GM12878 (cell line): ENCODE data around the gene OR1N1. TPM values are rescaled to one million over a fixed set of nuclear protein-coding genes. Genes with fewer than 3 reads are reported as not detected.

Experiments used
- ATAC-seq: fragments of 200-7000 bp; cut with Tn5 transposase; 3 replicates; pipeline ENCODE4 v1.9.1; 2020; ENCODE audit warnings: mild to moderate bottlenecking, moderate library complexity
- BruUV-seq: library from RNA; stranded (reverse); fragments of 400-500 nt; replicated peaks from 2 replicates; lab custom pipeline; 2021; lab: Mats Ljungman, UMichigan
- CTCF ChIA-PET: fragments of 300-600 bp; sonication (Branson Sonifier 250); formaldehyde crosslinking; extraction: SDS; loops from one replicate; lab custom pipeline; 2021; ENCODE audit warnings: inconsistent platforms; lab: Yijun Ruan, JAX
- POLR2A ChIA-PET: fragments of 350-600 bp; formaldehyde crosslinking; extraction: SDS; loops from one replicate; lab custom pipeline; 2021; ENCODE audit warnings: inconsistent platforms; lab: Charles Lee
- RAD21 ChIA-PET: fragments of 300-600 bp; sonication (Branson Sonifier 250); formaldehyde crosslinking; loops from one replicate; lab custom pipeline; 2023; ENCODE audit warnings: antibody characterized with exemption; ENCODE audit not compliant: unreplicated experiment; lab: Charles Lee
- SMC1A ChIA-PET: fragments of 300-600 bp; sonication (Branson Sonifier 250); formaldehyde crosslinking; loops from one replicate; lab custom pipeline; 2023; ENCODE audit not compliant: unreplicated experiment, uncharacterized antibody; lab: Charles Lee
- DNase-seq: peaks from one replicate; pipeline ENCODE4 v3.0.0-alpha.2; 2011; ENCODE audit warnings: low read depth, low spot score
- FAIRE-seq: peaks from 3 replicates; lab custom pipeline; 2011; peaks lifted over from hg19 to GRCh38; lab: Jason Lieb, UNC
- H2AFZ ChIP-seq: 2 replicates; pipeline ENCODE4 v1.6.0; 2011; ENCODE audit warnings: low read depth, low read length, control low read depth; ENCODE audit not compliant: control insufficient read depth
- H3K27ac ChIP-seq: 2 replicates; pipeline ENCODE4 v1.5.1; 2011; ENCODE audit warnings: control low read depth; ENCODE audit not compliant: control insufficient read depth, insufficient read depth
- H3K27me3 ChIP-seq, 2 experiments: replicated peaks in 1 of 2; 2 replicates each; pipeline versions ENCODE4 v1.6.0 to v1.6.1; 2011; ENCODE audit warnings: low read length in 1 of 2; ENCODE audit not compliant: control insufficient read depth in 2 of 2, insufficient read depth in 2 of 2
- H3K36me3 ChIP-seq, 2 experiments: 2 replicates each; pipeline ENCODE4 v1.5.1; 2011; ENCODE audit warnings: low read length in 1 of 2; ENCODE audit not compliant: control insufficient read depth in 2 of 2, insufficient read depth in 2 of 2
- H3K4me1 ChIP-seq: 2 replicates; pipeline ENCODE4 v1.6.1; 2011; ENCODE audit warnings: mild to moderate bottlenecking, low read length, moderate library complexity, mixed read lengths; ENCODE audit not compliant: control insufficient read depth, insufficient read depth
- H3K4me2 ChIP-seq: 2 replicates; pipeline ENCODE4 v1.6.0; 2011; ENCODE audit warnings: control low read depth; ENCODE audit not compliant: control insufficient read depth, insufficient read depth
- H3K4me3 ChIP-seq: fragments of 200-600 bp; sonication (generic); 2 replicates; pipeline ENCODE4 v1.5.1; 2016
- H3K79me2 ChIP-seq: 2 replicates; pipeline ENCODE4 v1.6.0; 2011; ENCODE audit warnings: low read length; ENCODE audit not compliant: control insufficient read depth, insufficient read depth
- H3K9ac ChIP-seq: 2 replicates; pipeline ENCODE4 v1.8.0; 2011; ENCODE audit warnings: low read length, control low read depth, mixed read lengths; ENCODE audit not compliant: control insufficient read depth, insufficient read depth
- H3K9me3 ChIP-seq: replicated peaks from 3 replicates; pipeline ENCODE4 v1.5.1; 2011; ENCODE audit warnings: mild to moderate bottlenecking, low read length; ENCODE audit not compliant: control insufficient read depth, insufficient read depth
- H4K20me1 ChIP-seq: 2 replicates; pipeline ENCODE4 v1.6.0; 2011; ENCODE audit not compliant: control insufficient read depth, insufficient read depth
- ASH2L ChIP-seq: fragments of 300-600, 200-600 bp; sonication (generic); IDR thresholded peaks from 2 replicates; pipeline ENCODE4 v1.6.1; 2017; ENCODE audit warnings: low read depth, mild to moderate bottlenecking, borderline replicate concordance
- BCLAF1 ChIP-seq: fragments of 450-650 bp; IDR thresholded peaks from 2 replicates; pipeline ENCODE4 v1.6.1; 2017; ENCODE audit warnings: antibody characterized with exemption, mild to moderate bottlenecking, moderate library complexity
- CREM ChIP-seq: IDR thresholded peaks from 2 replicates; pipeline ENCODE4 v1.6.1; 2014; ENCODE audit warnings: antibody characterized with exemption, low read depth
- CTCF ChIP-seq, 3 experiments: IDR thresholded peaks in 2 of 3; conservative IDR thresholded peaks in 1 of 3; 2 replicates each; pipeline ENCODE4 v1.5.1; 2011; ENCODE audit warnings: low read depth in 3 of 3, low read length in 3 of 3, mild to moderate bottlenecking in 3 of 3, control low read depth in 2 of 3, moderate library complexity in 2 of 3, inconsistent platforms in 1 of 3, mixed read lengths in 1 of 3; ENCODE audit not compliant: control insufficient read depth in 2 of 3, insufficient read depth in 1 of 3; ENCODE audit errors: extremely low read depth in 1 of 3
- FOXM1 ChIP-seq: IDR thresholded peaks from 2 replicates; pipeline ENCODE4 v1.6.1; 2012; ENCODE audit warnings: low read depth, mild to moderate bottlenecking, inconsistent platforms, low read length, moderate library complexity
- GATAD2B ChIP-seq: fragments of 450-650 bp; conservative IDR thresholded peaks from 2 replicates; pipeline ENCODE4 v1.6.1; 2017; ENCODE audit warnings: low read depth, mild to moderate bottlenecking, moderate library complexity
- HDAC2 ChIP-seq: fragments of 200-600 bp; sonication (generic); IDR thresholded peaks from 2 replicates; pipeline ENCODE4 v1.6.1; 2017
- MAX ChIP-seq: IDR thresholded peaks from 2 replicates; pipeline ENCODE4 v1.6.1; 2012; ENCODE audit warnings: low read depth, low read length, improper control_type of control experiment
- NFYA ChIP-seq: IDR thresholded peaks from 2 replicates; pipeline ENCODE4 v1.6.1; 2011; ENCODE audit warnings: low read depth, mild to moderate bottlenecking, low read length, improper control_type of control experiment, borderline replicate concordance
- PAX5 ChIP-seq: IDR thresholded peaks from 2 replicates; pipeline ENCODE4 v1.6.1; 2011; ENCODE audit warnings: low read depth, low read length, borderline replicate concordance
- PBX3 ChIP-seq: IDR thresholded peaks from 2 replicates; pipeline ENCODE4 v1.6.1; 2011; ENCODE audit warnings: mild to moderate bottlenecking, low read depth, low read length, moderate library complexity; ENCODE audit not compliant: insufficient replicate concordance
- SIN3A ChIP-seq: IDR thresholded peaks from 2 replicates; pipeline ENCODE4 v1.6.1; 2012; ENCODE audit warnings: low read depth, low read length, improper control_type of control experiment
- SMC3 ChIP-seq: IDR thresholded peaks from 2 replicates; pipeline ENCODE4 v1.6.1; 2011; ENCODE audit warnings: low read length, improper control_type of control experiment, borderline replicate concordance
- USF1 ChIP-seq: IDR thresholded peaks from 2 replicates; pipeline ENCODE4 v1.6.1; 2011; ENCODE audit warnings: borderline replicate concordance, low read depth, mild to moderate bottlenecking, moderate library complexity, mixed read lengths, low read length; ENCODE audit not compliant: insufficient read depth; ENCODE audit errors: extremely low read length
- WRNIP1 ChIP-seq: IDR thresholded peaks from 2 replicates; pipeline ENCODE4 v1.6.1; 2011; ENCODE audit warnings: low read depth, low read length, improper control_type of control experiment, borderline replicate concordance
- YY1 ChIP-seq: IDR thresholded peaks from 2 replicates; pipeline ENCODE4 v1.6.1; 2011; ENCODE audit warnings: low read depth, mild to moderate bottlenecking, low read length
- ZNF384 ChIP-seq: IDR thresholded peaks from 2 replicates; pipeline ENCODE4 v1.6.1; 2012; ENCODE audit warnings: low read depth, mild to moderate bottlenecking, low read length, improper control_type of control experiment, borderline replicate concordance
- WGBS: methylation state at CpG from one replicate; pipeline ENCODE4 v1.1.6; 2016; ENCODE audit warnings: low lambda C conversion rate; ENCODE audit not compliant: insufficient replicate concordance, insufficient coverage; ENCODE audit errors: missing lambda C conversion rate; 5-methylcytosine and 5-hydroxymethylcytosine counted together
- in situ Hi-C: fragments of 300-500 bp; cut with MboI; formaldehyde crosslinking; loops from 9 replicates; pipeline ENCODE4 v1.14.3; 2018; ENCODE audit warnings: mixed read lengths
- intact Hi-C: fragments of 100-400 bp; cut with micrococcal nuclease; formaldehyde crosslinking; loops from one replicate; pipeline ENCODE4 v1.14.2; 2022; ENCODE audit not compliant: unreplicated experiment
- polyA plus RNA-seq, 11 experiments: library from polyadenylated mRNA; depleted of rRNA in 4 of 11; unstranded in 6 of 11; stranded (reverse) in 5 of 11; fragments of >200 nt; fragmentation: Nextera tagmentation in 4 of 11; fragmentation: Illumina TruSeq in 1 of 11; extraction: Ambion mirVana in 4 of 11; extraction: Trizol in 1 of 11; gene quantifications; 1 replicate in 1 of 11; 2 replicates in 10 of 11; pipeline versions ENCODE4 v1.2.1 to v1.2.3, GENCODE V29; 2011 to 2016; ENCODE audit warnings: inconsistent platforms in 2 of 11, missing spikeins in 2 of 11, low read depth in 1 of 11
- total RNA-seq, 4 experiments: library from RNA; depleted of rRNA in 3 of 4; stranded (reverse); fragments of >200 nt in 3 of 4; fragmentation: Illumina TruSeq in 1 of 4; extraction: Trizol in 1 of 4; gene quantifications; 2 replicates each; pipeline versions ENCODE4 v1.2.1 to v1.2.3, GENCODE V29; 2013 to 2021

OR1N1 gene
- total and polyA plus RNA-seq, 10 of the 15 experiments (the other 5 are each of a cell fraction or from before 2014, with no cell fraction given): not detected

GRCh38 chr9:122562134-122562760 lies 35.2 kb upstream of the OR1N1 start:
- ChIA-PET RAD21 (no interaction called here), POLR2A (no interaction called here), CTCF (no interaction called here), SMC1A (no interaction called here)
- no peak overlapping the region for H3K4me2 ChIP-seq
- TF ChIP-seq FOXM1: no peak
- no peak for TF ChIP-seq HDAC2
- no peak for TF ChIP-seq CTCF (IDR thresholded peaks at IDR 0.05 in 2 of 3, conservative IDR thresholded peaks at IDR 0.05 in 1 of 3; ENCODE audit: control insufficient read depth in 2 of 3, extremely low read depth in 1 of 3, insufficient read depth in 1 of 3, low read depth in 3 of 3, low read length in 3 of 3)
- no peak for TF ChIP-seq WRNIP1
- TF ChIP-seq MAX: no peak
- TF ChIP-seq BCLAF1: no peak
- no peak for TF ChIP-seq YY1
- no peak for TF ChIP-seq ASH2L
- TF ChIP-seq SMC3: no peak
- TF ChIP-seq USF1: no peak
- TF ChIP-seq PBX3: no peak
- no peak for TF ChIP-seq NFYA
- no peak for TF ChIP-seq ZNF384
- TF ChIP-seq GATAD2B: no peak
- TF ChIP-seq PAX5: no peak
- no peak for TF ChIP-seq CREM
- no peak for TF ChIP-seq SIN3A
- no peaks in the 10 kb centered on the region for H3K36me3 ChIP-seq
- no peaks in the 10 kb centered on the region for H3K9me3 ChIP-seq
- in situ Hi-C loops: no loop called here
- ATAC-seq: no peak
- no TSS peak for BruUV-seq
- no peak overlapping the region for H2AFZ ChIP-seq
- no peaks in the 10 kb centered on the region for H3K4me1 ChIP-seq
- intact Hi-C loops: no loop called here
- no peaks in the 10 kb centered on the region for H3K79me2 ChIP-seq
- no peak for DNase-seq
- FAIRE-seq: no peak
- no peak overlapping the region for H3K27ac ChIP-seq
- H3K9ac ChIP-seq: no peak overlapping the region
- 66% methylated on average over 9 of the region's 9 CpGs for WGBS
- no peaks in the 10 kb centered on the region for H3K27me3 ChIP-seq
- H4K20me1 ChIP-seq: no peaks in the 10 kb centered on the region
- H3K4me3 ChIP-seq: no peak overlapping the region
